K562 (cell line): ENCODE data around the gene CRTC3. TPM values are rescaled to one million over a fixed set of nuclear protein-coding genes. Genes with fewer than 3 reads are reported as not detected.

Source experiments
- ATF3 ChIP-seq, 2 experiments: fragments of 450-650 bp in 1 of 2; sonication (generic) in 1 of 2; formaldehyde crosslinking in 1 of 2; IDR thresholded peaks in 1 of 2; conservative IDR thresholded peaks in 1 of 2; 2 replicates each; pipeline versions ENCODE4 v1.6.1 to v1.8.1; 2016 to 2023; ENCODE audit warnings: mild to moderate bottlenecking in 2 of 2, moderate library complexity in 2 of 2, inconsistent platforms in 1 of 2, missing genetic modification reagents in 1 of 2
- CTBP1 ChIP-seq: fragments of 450-650 bp; IDR thresholded peaks from 2 replicates; pipeline ENCODE4 v1.6.1; 2016; ENCODE audit warnings: borderline replicate concordance
- CUX1 ChIP-seq: fragments of 200-800 bp; sonication (Bioruptor generic); IDR thresholded peaks from 2 replicates; pipeline ENCODE4 v1.6.1; 2016; ENCODE audit warnings: missing genetic modification characterization, missing compliant biosample characterization
- ZNF124 ChIP-seq: sonication (generic); formaldehyde crosslinking; IDR thresholded peaks from 2 replicates; pipeline ENCODE4 v1.8.1; 2022; ENCODE audit warnings: missing genetic modification reagents
- polyA plus RNA-seq, 8 experiments: library from polyadenylated mRNA; depleted of rRNA in 4 of 8; stranded (reverse) in 5 of 8; unstranded in 3 of 8; fragments of >200 nt; fragmentation: Nextera tagmentation in 2 of 8; fragmentation: Illumina TruSeq in 1 of 8; extraction: Ambion mirVana in 2 of 8; extraction: Trizol in 1 of 8; gene quantifications; 2 replicates each; pipeline versions ENCODE4 v1.2.1 to v1.2.3, GENCODE V29; 2011 to 2014; ENCODE audit warnings: inconsistent platforms in 1 of 8, missing spikeins in 1 of 8
- total RNA-seq, 7 experiments: library from RNA; depleted of rRNA in 6 of 7; stranded (reverse); fragments of >200 nt in 6 of 7; fragmentation: Illumina TruSeq in 2 of 7; extraction: Trizol in 2 of 7; gene quantifications; 2 replicates each; pipeline versions ENCODE4 v1.2.1 to v1.2.3, GENCODE V29; 2011 to 2021; ENCODE audit warnings: low replicate concordance in 1 of 7

Gene CRTC3
- total and polyA plus RNA-seq, 9 of the 15 experiments (the other 6 are each of a cell fraction or from before 2014, with no cell fraction given), result 1.2 to 19.0 (median 11.6) TPM

- TF ChIP-seq ATF3 (IDR thresholded peaks at IDR 0.05) (peak; percentile 33; the same call in 1 of the 2 replicates), ATF3 (CRISPR knock-in tag; conservative IDR thresholded peaks at IDR 0.05) (no peak), CUX1 (CRISPR knock-in tag) (no peak), CTBP1 (peak; percentile 45), ZNF124 (CRISPR knock-in tag) (no peak)
These were observed 129.8 kb downstream of the CRTC3 start (continued) for GRCh38 chr15:90659481-90659880.
